ENCODE measurements around the gene SIRT7.

SIRT7 gene

DNA sequence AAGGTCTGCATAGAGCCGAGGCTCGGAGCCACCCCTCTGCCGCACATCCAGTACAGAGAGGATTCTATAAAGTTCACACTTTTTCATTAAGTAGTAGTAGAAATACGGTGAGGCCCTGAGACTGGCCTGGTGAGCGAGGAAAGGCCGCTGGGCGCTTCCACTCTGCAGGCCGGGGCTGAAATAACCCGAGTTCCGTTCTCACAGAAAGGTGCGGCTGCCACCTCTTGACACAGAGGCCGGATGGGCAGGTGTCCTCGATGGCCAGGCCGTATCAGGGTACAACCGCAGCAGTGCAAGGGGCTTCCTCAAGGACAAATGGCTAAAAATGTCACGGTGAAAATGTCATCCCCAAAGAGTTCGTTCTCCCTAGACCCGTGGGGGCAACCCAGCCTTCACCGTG is 6.0 kb downstream of the SIRT7 start:
- H3K4me3 ChIP-seq (ENCODE audit: low read depth in 1 of 5, low read length in 5 of 5), result peak overlapping the region in 1 of 5 donors; percentile 22
- no peaks in the 10 kb centered on the region for H3K27me3 ChIP-seq (ENCODE audit: control insufficient read depth in 5 of 5, insufficient read depth in 4 of 5, low read length in 5 of 5)
- H3K36me3 ChIP-seq (ENCODE audit: control insufficient read depth in 5 of 5, insufficient read depth in 5 of 5, low read length in 5 of 5), result peaks cover 0 to 59% (median 48%) of the 10 kb centered on the region in 5 donors
- H3K27ac ChIP-seq (ENCODE audit: low read depth, low read length), result no peak overlapping the region
- peaks cover 3 to 32% (median 18%) of the 10 kb centered on the region in 5 donors for H3K4me1 ChIP-seq (ENCODE audit: control insufficient read depth in 5 of 5, insufficient read depth in 5 of 5, low read length in 5 of 5)
- no peaks in the 10 kb centered on the region for H3K9me3 ChIP-seq (ENCODE audit: control insufficient read depth in 5 of 5, low read length in 5 of 5)
- H3K9ac ChIP-seq (ENCODE audit: low read length in 5 of 5), result no peak overlapping the region

DNA sequence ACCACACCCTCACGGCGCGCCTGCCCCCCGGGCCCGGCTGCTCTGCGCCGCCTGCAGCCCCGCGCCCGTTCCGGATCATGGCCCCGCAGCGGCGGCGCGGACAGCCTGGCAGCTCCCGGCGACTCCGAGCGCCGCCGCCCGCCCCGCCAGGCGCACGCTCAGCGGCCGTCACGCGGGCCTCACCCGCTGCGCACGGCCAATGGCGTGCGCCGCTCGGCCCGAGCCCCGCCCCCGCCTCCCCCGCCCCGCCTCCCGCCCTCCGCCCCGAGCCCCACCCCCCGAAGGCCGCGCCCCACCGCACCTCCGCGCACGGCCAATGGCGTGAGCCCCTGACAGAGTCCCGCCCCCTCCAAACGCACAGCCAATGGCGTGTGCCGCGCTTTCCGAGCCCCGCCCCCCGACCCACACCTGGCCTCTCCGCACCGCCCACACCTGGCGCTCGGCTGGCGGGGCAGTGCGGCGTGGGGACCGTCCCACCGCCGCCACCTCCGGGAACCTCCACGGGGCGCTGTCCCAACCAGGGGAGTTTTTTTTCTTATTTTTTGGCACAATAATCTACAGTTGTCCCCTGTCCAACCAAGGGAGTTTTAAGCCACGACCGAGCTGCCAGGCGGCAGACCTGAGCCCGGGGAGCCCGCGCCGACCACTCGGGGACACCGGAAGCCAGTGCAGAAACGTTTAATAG is 6.6 kb downstream of the SIRT7 start, which contains the start of gene PCYT2:
Gene PCYT2 (minus strand): TSS at position 123 of the 685 bp plus-strand sequence. CDS start 44 bp downstream, at position 79.
- H3K4me1 ChIP-seq (ENCODE audit: control insufficient read depth in 5 of 5, insufficient read depth in 5 of 5, low read length in 5 of 5), result peaks cover 2 to 26% (median 14%) of the 10 kb centered on the region in 5 donors
- H3K27me3 ChIP-seq (ENCODE audit: control insufficient read depth in 5 of 5, insufficient read depth in 4 of 5, low read length in 5 of 5), result no peaks in the 10 kb centered on the region
- H3K4me3 ChIP-seq (ENCODE audit: low read depth in 1 of 5, low read length in 5 of 5), result peak within 1 kb of the TSS; percentile 61 to 83 (median 76)
- H3K36me3 ChIP-seq (ENCODE audit: control insufficient read depth in 5 of 5, insufficient read depth in 5 of 5, low read length in 5 of 5), result peaks cover 0 to 65% (median 53%) of the 10 kb centered on the region in 5 donors
- H3K27ac ChIP-seq (ENCODE audit: low read depth, low read length), result no peak within 1 kb of the TSS
- H3K9me3 ChIP-seq (ENCODE audit: control insufficient read depth in 5 of 5, low read length in 5 of 5), result no peaks in the 10 kb centered on the region
- H3K9ac ChIP-seq (ENCODE audit: low read length in 5 of 5), result peak within 1 kb of the TSS; percentile 26 to 81 (median 67)

DNA sequence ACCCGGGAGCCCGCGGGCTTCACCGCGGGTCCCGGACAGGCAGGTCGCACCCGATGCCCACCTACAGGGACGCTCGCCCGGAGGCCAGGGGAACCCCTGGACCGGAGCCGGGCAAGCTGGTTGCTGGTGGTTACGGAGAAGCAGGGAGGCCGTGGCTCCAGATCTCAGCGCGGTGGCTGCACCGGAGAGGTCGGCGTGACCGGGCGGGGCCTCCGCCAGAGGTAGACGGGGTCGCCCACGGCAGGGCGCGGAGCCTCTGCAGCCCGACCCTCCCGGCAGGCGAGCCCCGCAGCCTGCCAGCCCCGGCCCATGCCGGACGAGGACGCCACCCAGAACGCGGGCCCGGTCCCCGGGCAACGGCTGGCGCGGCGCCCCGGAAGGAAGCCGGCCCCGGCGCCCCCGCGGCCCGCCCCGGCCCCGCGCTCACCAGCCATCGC is 7.1 kb downstream of the SIRT7 start:
- no peak overlapping the region for H3K27ac ChIP-seq (ENCODE audit: low read depth, low read length)
- peaks cover 0 to 70% (median 55%) of the 10 kb centered on the region in 5 donors for H3K36me3 ChIP-seq (ENCODE audit: control insufficient read depth in 5 of 5, insufficient read depth in 5 of 5, low read length in 5 of 5)

DNA sequence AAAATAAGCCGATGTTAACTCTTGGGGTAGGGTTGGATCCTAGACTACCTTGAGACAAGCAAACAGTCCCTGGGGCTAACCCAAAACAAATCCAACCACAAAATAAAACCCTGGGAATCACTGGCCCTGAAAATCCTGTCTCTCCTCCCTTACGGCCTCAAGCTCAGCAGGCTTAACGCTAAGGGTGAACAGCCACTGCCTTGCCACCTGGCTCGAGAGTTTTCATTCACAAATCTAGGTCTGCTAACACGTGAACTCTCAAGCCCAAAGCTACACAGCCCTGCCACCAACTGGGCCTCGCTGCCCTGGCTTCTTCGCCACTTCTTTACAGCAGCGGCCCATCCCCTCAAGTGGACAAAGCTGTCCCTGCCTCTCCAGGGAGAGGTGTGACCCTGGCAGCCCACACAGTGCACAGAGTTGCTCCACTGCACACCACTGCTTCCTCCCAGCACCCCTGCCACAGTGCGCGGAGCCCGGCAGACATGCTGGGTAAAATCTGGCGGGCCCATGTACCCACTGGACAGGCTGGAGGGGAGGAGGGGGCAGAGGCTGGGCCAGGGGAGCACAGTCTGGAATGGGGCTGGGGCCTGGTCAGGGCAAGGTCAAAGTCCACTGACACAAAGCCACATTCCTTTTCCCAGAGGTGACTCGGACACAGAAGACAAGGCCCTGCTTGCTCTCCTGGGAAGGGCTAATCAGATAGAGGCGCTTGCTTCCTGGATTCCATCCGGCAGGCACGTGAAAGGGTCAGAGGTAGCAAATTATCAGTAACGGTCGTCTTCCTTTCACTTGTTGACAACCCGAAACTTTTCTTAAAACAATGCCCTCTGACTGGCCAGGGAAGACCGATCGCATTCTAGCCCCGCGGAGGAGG is 7.8 kb downstream of the SIRT7 start:
- Histone ChIP-seq H3K9me3 (ENCODE audit: control insufficient read depth in 5 of 5, low read length in 5 of 5) (no peaks in the 10 kb centered on the region), H3K27me3 (ENCODE audit: control insufficient read depth in 5 of 5, insufficient read depth in 4 of 5, low read length in 5 of 5) (no peaks in the 10 kb centered on the region), H3K9ac (ENCODE audit: low read length in 5 of 5) (peak overlapping the region; percentile 26 to 81 (median 67)), H3K4me3 (ENCODE audit: low read depth in 1 of 5, low read length in 5 of 5) (peak overlapping the region; percentile 61 to 83 (median 76)), H3K27ac (ENCODE audit: low read depth, low read length) (no peak overlapping the region), H3K4me1 (ENCODE audit: control insufficient read depth in 5 of 5, insufficient read depth in 5 of 5, low read length in 5 of 5) (peaks cover 2 to 22% (median 14%) of the 10 kb centered on the region in 5 donors), H3K36me3 (ENCODE audit: control insufficient read depth in 5 of 5, insufficient read depth in 5 of 5, low read length in 5 of 5) (peaks cover 0 to 70% (median 49%) of the 10 kb centered on the region in 5 donors)

More for the DNA sequence above, 7.1 kb downstream of the SIRT7 start:
- peak overlapping the region in 4 of 5 donors; percentile 52 to 81 (median 68) for H3K9ac ChIP-seq (ENCODE audit: low read length in 5 of 5)
- no peaks in the 10 kb centered on the region for H3K9me3 ChIP-seq (ENCODE audit: control insufficient read depth in 5 of 5, low read length in 5 of 5)
- peaks cover 2 to 22% (median 14%) of the 10 kb centered on the region in 5 donors for H3K4me1 ChIP-seq (ENCODE audit: control insufficient read depth in 5 of 5, insufficient read depth in 5 of 5, low read length in 5 of 5)
- peak overlapping the region; percentile 61 to 83 (median 76) for H3K4me3 ChIP-seq (ENCODE audit: low read depth in 1 of 5, low read length in 5 of 5)
- no peaks in the 10 kb centered on the region for H3K27me3 ChIP-seq (ENCODE audit: control insufficient read depth in 5 of 5, insufficient read depth in 4 of 5, low read length in 5 of 5)

DNA sequence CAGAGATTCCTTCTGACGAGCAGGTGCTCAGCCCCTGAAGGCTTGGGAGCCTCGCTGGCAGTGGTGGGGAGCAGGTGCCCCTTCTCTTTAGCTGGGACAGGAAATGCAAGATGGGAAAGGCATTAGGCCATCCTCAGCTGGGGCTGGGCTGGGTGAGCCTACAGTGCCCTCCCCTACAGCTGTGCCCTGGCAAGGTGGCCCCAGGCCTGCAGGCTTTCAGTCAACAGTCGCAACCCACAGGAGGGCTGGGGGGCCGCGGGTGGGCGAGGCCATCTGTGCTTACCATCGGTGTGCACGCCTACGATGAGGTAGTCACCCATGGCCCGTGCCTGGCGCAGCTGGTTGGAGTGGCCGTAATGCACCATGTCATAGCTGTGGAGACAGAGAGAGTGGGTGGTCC is 8.7 kb downstream of the SIRT7 start:
- H3K27me3 ChIP-seq (ENCODE audit: control insufficient read depth in 5 of 5, insufficient read depth in 4 of 5, low read length in 5 of 5), result no peaks in the 10 kb centered on the region
- no peaks in the 10 kb centered on the region for H3K9me3 ChIP-seq (ENCODE audit: control insufficient read depth in 5 of 5, low read length in 5 of 5)
- no peak overlapping the region for H3K27ac ChIP-seq (ENCODE audit: low read depth, low read length)
- no peak overlapping the region for H3K4me3 ChIP-seq (ENCODE audit: low read depth in 1 of 5, low read length in 5 of 5)
- no peak overlapping the region for H3K9ac ChIP-seq (ENCODE audit: low read length in 5 of 5)
- peaks cover 2 to 22% (median 14%) of the 10 kb centered on the region in 5 donors for H3K4me1 ChIP-seq (ENCODE audit: control insufficient read depth in 5 of 5, insufficient read depth in 5 of 5, low read length in 5 of 5)
- H3K36me3 ChIP-seq (ENCODE audit: control insufficient read depth in 5 of 5, insufficient read depth in 5 of 5, low read length in 5 of 5), result peaks cover 0 to 70% (median 48%) of the 10 kb centered on the region in 5 donors

DNA sequence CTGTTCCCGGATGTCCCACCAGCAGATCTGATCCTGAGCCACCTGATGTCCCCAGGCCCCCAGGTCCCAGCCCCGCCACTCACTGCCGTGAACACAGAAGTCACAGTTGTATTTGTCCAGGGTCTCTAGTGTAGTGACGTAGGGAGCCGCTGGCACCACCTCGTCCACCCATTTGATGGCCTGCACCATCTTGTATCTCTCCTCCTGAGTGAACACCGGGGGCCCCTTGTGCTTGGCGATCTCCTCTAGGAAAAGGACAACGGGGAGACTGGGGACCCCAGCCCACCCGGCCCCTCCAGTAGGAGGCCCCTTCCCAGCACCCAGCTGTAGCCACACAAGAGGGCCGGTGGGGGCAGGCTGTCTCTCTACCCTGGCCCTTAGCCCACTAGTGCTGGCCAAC is 9.2 kb downstream of the SIRT7 start:
- Histone ChIP-seq H3K36me3 (ENCODE audit: control insufficient read depth in 5 of 5, insufficient read depth in 5 of 5, low read length in 5 of 5) (peaks cover 0 to 69% (median 46%) of the 10 kb centered on the region in 5 donors), H3K4me1 (ENCODE audit: control insufficient read depth in 5 of 5, insufficient read depth in 5 of 5, low read length in 5 of 5) (peaks cover 2 to 22% (median 14%) of the 10 kb centered on the region in 5 donors), H3K27me3 (ENCODE audit: control insufficient read depth in 5 of 5, insufficient read depth in 4 of 5, low read length in 5 of 5) (no peaks in the 10 kb centered on the region), H3K9me3 (ENCODE audit: control insufficient read depth in 5 of 5, low read length in 5 of 5) (no peaks in the 10 kb centered on the region), H3K27ac (ENCODE audit: low read depth, low read length) (no peak overlapping the region), H3K9ac (ENCODE audit: low read length in 5 of 5) (no peak overlapping the region), H3K4me3 (ENCODE audit: low read depth in 1 of 5, low read length in 5 of 5) (no peak overlapping the region)

DNA sequence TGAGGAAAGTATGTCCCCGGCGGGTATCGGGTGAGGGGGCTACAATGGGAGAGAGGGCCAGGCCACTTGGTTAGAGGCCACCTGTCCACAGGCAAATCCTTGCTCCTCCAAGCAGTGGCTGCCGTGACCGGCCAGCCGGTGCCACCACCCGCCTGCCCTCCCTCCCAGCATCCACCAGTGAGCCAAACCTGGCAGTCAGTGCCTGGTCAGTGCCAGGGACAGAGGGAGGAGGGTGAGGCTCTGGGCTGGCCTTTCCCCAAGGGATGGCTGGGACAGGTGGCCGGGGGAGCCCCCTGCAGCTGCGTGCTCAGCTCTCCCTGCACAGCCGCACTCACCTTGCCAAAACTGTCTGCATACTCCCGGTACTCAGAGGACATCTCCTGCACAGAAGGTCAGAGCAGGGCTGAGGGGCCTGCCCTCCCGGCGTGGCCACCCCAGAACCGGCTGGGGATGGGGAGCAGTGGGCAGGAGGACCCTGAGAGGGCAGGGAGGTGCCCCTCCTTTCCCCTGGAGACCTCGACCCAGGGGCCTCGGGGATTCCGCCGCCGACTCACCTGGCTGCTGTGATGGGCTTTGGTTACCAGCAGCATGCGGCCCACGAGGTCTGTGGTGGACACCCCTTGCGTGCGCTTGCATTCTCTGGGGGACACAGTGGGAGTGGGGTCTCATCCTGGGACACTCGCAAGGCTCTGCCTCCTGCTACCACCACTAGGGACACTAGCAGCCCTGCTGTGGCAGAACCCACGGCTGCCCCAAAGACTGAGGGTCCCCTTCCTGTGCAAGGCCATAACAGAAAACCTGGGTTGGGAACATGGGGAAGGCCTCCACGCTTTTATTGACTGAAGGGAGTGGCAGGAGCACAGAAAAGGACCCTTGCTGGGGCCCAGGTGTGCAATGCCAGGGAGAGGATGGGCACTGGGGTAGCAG is 10.5 kb downstream of the SIRT7 start:
- Histone ChIP-seq H3K27me3 (ENCODE audit: control insufficient read depth in 5 of 5, insufficient read depth in 4 of 5, low read length in 5 of 5) (no peaks in the 10 kb centered on the region), H3K36me3 (ENCODE audit: control insufficient read depth in 5 of 5, insufficient read depth in 5 of 5, low read length in 5 of 5) (peaks cover 0 to 55% (median 32%) of the 10 kb centered on the region in 5 donors), H3K4me1 (ENCODE audit: control insufficient read depth in 5 of 5, insufficient read depth in 5 of 5, low read length in 5 of 5) (peaks cover 2 to 33% (median 18%) of the 10 kb centered on the region in 5 donors), H3K27ac (ENCODE audit: low read depth, low read length) (no peak overlapping the region), H3K9me3 (ENCODE audit: control insufficient read depth in 5 of 5, low read length in 5 of 5) (no peaks in the 10 kb centered on the region), H3K4me3 (ENCODE audit: low read depth in 1 of 5, low read length in 5 of 5) (no peak overlapping the region), H3K9ac (ENCODE audit: low read length in 5 of 5) (no peak overlapping the region)

DNA sequence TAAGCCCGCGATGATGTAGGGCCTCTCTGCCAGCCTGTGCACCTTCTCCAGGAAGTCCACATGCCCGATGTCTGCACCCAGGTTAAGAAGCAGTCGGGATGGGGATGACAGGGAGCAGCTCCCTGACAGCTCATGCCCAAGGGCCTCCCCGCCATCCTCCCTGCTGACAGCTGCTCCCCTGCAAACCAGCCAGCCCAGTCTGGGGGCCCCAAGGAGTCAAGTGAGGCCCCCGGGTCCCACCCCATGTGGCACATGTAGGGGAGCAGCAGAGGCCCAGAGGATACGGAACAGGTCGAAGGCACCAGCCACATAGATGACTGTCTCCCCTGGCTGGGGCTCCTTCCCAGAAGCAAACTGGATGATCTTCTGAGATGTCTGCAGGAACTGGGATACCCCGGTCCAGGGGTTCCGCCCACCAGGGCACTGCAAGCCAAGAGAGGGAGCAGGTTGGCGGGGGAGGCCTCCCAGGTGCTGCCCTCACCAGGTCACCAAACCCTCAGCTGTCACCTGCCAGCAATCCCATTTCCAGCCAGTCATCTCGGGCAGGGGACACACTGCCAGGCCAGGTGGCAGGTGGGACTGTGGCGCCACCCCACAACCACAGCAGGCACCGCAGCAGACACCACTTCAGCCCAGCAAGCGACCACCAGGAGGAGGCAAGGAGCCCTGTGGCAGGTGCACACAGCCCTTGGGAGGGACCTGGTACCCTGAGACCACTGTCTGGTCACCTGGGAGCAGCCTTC is 11.3 kb downstream of the SIRT7 start:
- Histone ChIP-seq H3K9me3 (ENCODE audit: control insufficient read depth in 5 of 5, low read length in 5 of 5) (no peaks in the 10 kb centered on the region), H3K27ac (ENCODE audit: low read depth, low read length) (no peak overlapping the region), H3K4me1 (ENCODE audit: control insufficient read depth in 5 of 5, insufficient read depth in 5 of 5, low read length in 5 of 5) (peaks cover 2 to 35% (median 21%) of the 10 kb centered on the region in 5 donors), H3K36me3 (ENCODE audit: control insufficient read depth in 5 of 5, insufficient read depth in 5 of 5, low read length in 5 of 5) (peaks cover 0 to 50% (median 29%) of the 10 kb centered on the region in 5 donors), H3K27me3 (ENCODE audit: control insufficient read depth in 5 of 5, insufficient read depth in 4 of 5, low read length in 5 of 5) (no peaks in the 10 kb centered on the region), H3K9ac (ENCODE audit: low read length in 5 of 5) (no peak overlapping the region), H3K4me3 (ENCODE audit: low read depth in 1 of 5, low read length in 5 of 5) (no peak overlapping the region)

DNA sequence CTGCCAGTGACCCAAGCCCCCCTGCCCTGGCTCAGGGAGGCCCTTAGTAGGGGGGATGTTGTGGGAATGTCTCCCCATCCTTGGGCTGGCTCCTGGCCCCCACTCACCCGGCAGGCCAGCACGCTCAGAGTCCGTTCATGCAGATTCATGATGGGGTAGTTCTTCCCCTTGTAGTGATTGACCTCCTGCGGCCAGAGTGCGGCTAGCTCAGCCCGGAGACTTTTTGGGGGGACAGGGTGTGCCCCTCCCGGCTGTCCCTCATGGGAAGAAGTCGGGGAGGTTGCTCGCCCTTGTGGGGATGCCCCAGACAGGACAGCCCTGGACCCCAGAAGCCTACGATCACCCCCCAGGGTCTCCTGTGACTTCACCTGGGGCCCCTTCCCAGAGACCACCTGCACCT is 12.0 kb downstream of the SIRT7 start:
- Histone ChIP-seq H3K36me3 (ENCODE audit: control insufficient read depth in 5 of 5, insufficient read depth in 5 of 5, low read length in 5 of 5) (peaks cover 0 to 50% (median 29%) of the 10 kb centered on the region in 5 donors), H3K9ac (ENCODE audit: low read length in 5 of 5) (no peak overlapping the region), H3K4me1 (ENCODE audit: control insufficient read depth in 5 of 5, insufficient read depth in 5 of 5, low read length in 5 of 5) (peaks cover 2 to 36% (median 24%) of the 10 kb centered on the region in 5 donors), H3K4me3 (ENCODE audit: low read depth in 1 of 5, low read length in 5 of 5) (no peak overlapping the region), H3K27me3 (ENCODE audit: control insufficient read depth in 5 of 5, insufficient read depth in 4 of 5, low read length in 5 of 5) (peaks cover 0 to 3% (median 0%) of the 10 kb centered on the region in 5 donors), H3K9me3 (ENCODE audit: control insufficient read depth in 5 of 5, low read length in 5 of 5) (no peaks in the 10 kb centered on the region), H3K27ac (ENCODE audit: low read depth, low read length) (no peak overlapping the region)

All from subcutaneous abdominal adipose tissue (tissue), 5 donors.